Measurements from ENCODE around the gene CSF3. TPM values are rescaled to one million over a fixed set of nuclear protein-coding genes. Genes with fewer than 3 reads are reported as not detected.

The CSF3 gene
- total and polyA plus RNA-seq, 5 donors: 0.40 to 0.97 (median 0.58) TPM; not detected in 2

- H3K27ac ChIP-seq (ENCODE audit: low read length): no peak overlapping the region
- H3K4me3 ChIP-seq (ENCODE audit: low read length): no peak overlapping the region
- DNase-seq (peak; percentile 83 to 87 (median 85)), ATAC-seq (peak; percentile 45 to 83)
- H3K27me3 ChIP-seq (ENCODE audit: control insufficient read depth, insufficient read depth): no peaks in the 10 kb centered on the region
- H3K4me1 ChIP-seq (ENCODE audit: control insufficient read depth, insufficient read depth, low read length): peaks cover 1% of the 10 kb centered on the region
- no peaks in the 10 kb centered on the region for H3K9me3 ChIP-seq (ENCODE audit: control insufficient read depth, low read length)
- WGBS: 56% methylated on average over 10 of the region's 10 CpGs
- intact Hi-C loops (cut with DNase I): loop anchor here in 2 of 4 donors (10.0 kb wide), 2 partner anchors 61 to 131 kb away; no protein-coding TSS in a partner anchor
These were observed 8.5 kb downstream of the CSF3 start for GRCh38 chr17:40023590-40024292.

GRCh38 chr17:40024901-40025300, 9.7 kb downstream of the CSF3 start:
- no peaks in the 10 kb centered on the region for H3K27me3 ChIP-seq (ENCODE audit: control insufficient read depth, insufficient read depth)
- H3K4me1 ChIP-seq (ENCODE audit: control insufficient read depth, insufficient read depth, low read length): no peaks in the 10 kb centered on the region
- 94% methylated on average over 8 of the region's 8 CpGs for WGBS
- no peak overlapping the region for H3K27ac ChIP-seq (ENCODE audit: low read length)
- H3K4me3 ChIP-seq (ENCODE audit: low read length): no peak overlapping the region
- no peaks in the 10 kb centered on the region for H3K9me3 ChIP-seq (ENCODE audit: control insufficient read depth, low read length)
- no peak for ATAC-seq
- DNase-seq: peak in 1 of 3 donors; percentile 8
- intact Hi-C loops (cut with DNase I): loop anchor here in 2 of 4 donors (10.0 kb wide), 2 partner anchors 60 to 130 kb away; no protein-coding TSS in a partner anchor

GRCh38 chr17:40025559-40025958, 10.3 kb downstream of the CSF3 start:
- H3K4me1 ChIP-seq (ENCODE audit: control insufficient read depth, insufficient read depth, low read length): no peaks in the 10 kb centered on the region
- ATAC-seq (no peak), DNase-seq (no peak)
- no peaks in the 10 kb centered on the region for H3K9me3 ChIP-seq (ENCODE audit: control insufficient read depth, low read length)
- H3K27me3 ChIP-seq (ENCODE audit: control insufficient read depth, insufficient read depth): no peaks in the 10 kb centered on the region
- 93% methylated on average over 2 of the region's 2 CpGs for WGBS
- H3K4me3 ChIP-seq (ENCODE audit: low read length): no peak overlapping the region
- H3K27ac ChIP-seq (ENCODE audit: low read length): no peak overlapping the region
- intact Hi-C loops (cut with DNase I): loop anchor here in 2 of 4 donors (10.0 kb wide), 2 partner anchors 59 to 129 kb away; no protein-coding TSS in a partner anchor

GRCh38 chr17:40025991-40026815, 11.0 kb downstream of the CSF3 start:
- no peaks in the 10 kb centered on the region for H3K9me3 ChIP-seq (ENCODE audit: control insufficient read depth, low read length)
- H3K4me3 ChIP-seq (ENCODE audit: low read length): no peak overlapping the region
- no peaks in the 10 kb centered on the region for H3K4me1 ChIP-seq (ENCODE audit: control insufficient read depth, insufficient read depth, low read length)
- intact Hi-C loops (cut with DNase I): loop anchor here in 2 of 4 donors (10.0 kb wide), 2 partner anchors 59 to 129 kb away; no protein-coding TSS in a partner anchor
- H3K27ac ChIP-seq (ENCODE audit: low read length): no peak overlapping the region
- WGBS: 71% methylated on average over 22 of the region's 22 CpGs
- DNase-seq: peak in 1 of 3 donors; percentile 60
- ATAC-seq: no peak
- no peaks in the 10 kb centered on the region for H3K27me3 ChIP-seq (ENCODE audit: control insufficient read depth, insufficient read depth)

- intact Hi-C loops (cut with DNase I): loop anchor here in 2 of 4 donors (10.0 kb wide), 2 partner anchors 58 to 128 kb away; no protein-coding TSS in a partner anchor
- 32% methylated on average over 33 of the region's 33 CpGs for WGBS
- H3K4me3 ChIP-seq (ENCODE audit: low read length): no peak overlapping the region
- H3K9me3 ChIP-seq (ENCODE audit: control insufficient read depth, low read length): no peaks in the 10 kb centered on the region
- DNase-seq (peak; percentile 86 to 90 (median 90)), ATAC-seq (peak; percentile 87 to 90)
- H3K27ac ChIP-seq (ENCODE audit: low read length): no peak overlapping the region
- no peaks in the 10 kb centered on the region for H3K4me1 ChIP-seq (ENCODE audit: control insufficient read depth, insufficient read depth, low read length)
- no peaks in the 10 kb centered on the region for H3K27me3 ChIP-seq (ENCODE audit: control insufficient read depth, insufficient read depth)
These were observed 11.8 kb downstream of the CSF3 start for GRCh38 chr17:40026816-40027613.

GRCh38 chr17:40027614-40028012, 12.4 kb downstream of the CSF3 start:
- Histone ChIP-seq H3K9me3 (ENCODE audit: control insufficient read depth, low read length) (no peaks in the 10 kb centered on the region), H3K27ac (ENCODE audit: low read length) (no peak overlapping the region), H3K4me3 (ENCODE audit: low read length) (no peak overlapping the region), H3K27me3 (ENCODE audit: control insufficient read depth, insufficient read depth) (no peaks in the 10 kb centered on the region), H3K4me1 (ENCODE audit: control insufficient read depth, insufficient read depth, low read length) (no peaks in the 10 kb centered on the region)
- WGBS: 71% methylated on average over 5 of the region's 5 CpGs
- intact Hi-C loops (cut with DNase I): loop anchor here in 2 of 4 donors (10.0 kb wide), 2 partner anchors 57 to 127 kb away; no protein-coding TSS in a partner anchor
- no peak for ATAC-seq
- no peak for DNase-seq

- 88% methylated on average over 13 of the region's 13 CpGs for WGBS
- Histone ChIP-seq H3K4me3 (ENCODE audit: low read length) (no peak overlapping the region), H3K9me3 (ENCODE audit: control insufficient read depth, low read length) (no peaks in the 10 kb centered on the region), H3K4me1 (ENCODE audit: control insufficient read depth, insufficient read depth, low read length) (no peaks in the 10 kb centered on the region), H3K27ac (ENCODE audit: low read length) (no peak overlapping the region), H3K27me3 (ENCODE audit: control insufficient read depth, insufficient read depth) (no peaks in the 10 kb centered on the region)
- intact Hi-C loops (cut with DNase I): loop anchor here in 2 of 4 donors (10.0 kb wide), 2 partner anchors 56 to 126 kb away; no protein-coding TSS in a partner anchor
- ATAC-seq (no peak), DNase-seq (peak in 1 of 3 donors; percentile 22)
These were observed 13.4 kb downstream of the CSF3 start for GRCh38 chr17:40028595-40028994.

GRCh38 chr17:40031706-40032105, 16.5 kb downstream of the CSF3 start:
- H3K27ac ChIP-seq (ENCODE audit: low read length): no peak overlapping the region

GRCh38 chr17:40032322-40033320, 17.4 kb downstream of the CSF3 start:
- 88% methylated on average over 23 of the region's 23 CpGs for WGBS
- Histone ChIP-seq H3K9me3 (ENCODE audit: control insufficient read depth, low read length) (no peaks in the 10 kb centered on the region), H3K27ac (ENCODE audit: low read length) (no peak overlapping the region), H3K27me3 (ENCODE audit: control insufficient read depth, insufficient read depth) (no peaks in the 10 kb centered on the region), H3K4me3 (ENCODE audit: low read length) (no peak overlapping the region), H3K4me1 (ENCODE audit: control insufficient read depth, insufficient read depth, low read length) (no peaks in the 10 kb centered on the region)
- DNase-seq: peak in 1 of 3 donors; percentile 65
- intact Hi-C loops (cut with DNase I): loop anchor here in 1 of 4 donors (10.0 kb wide), 1 partner anchor 252 kb away; the partner anchor contains the start of gene CDC6
- ATAC-seq: peak in 1 of 2 donors; percentile 35

More at GRCh38 chr17:40031706-40032105, 16.5 kb downstream of the CSF3 start:
- Histone ChIP-seq H3K27me3 (ENCODE audit: control insufficient read depth, insufficient read depth) (no peaks in the 10 kb centered on the region), H3K9me3 (ENCODE audit: control insufficient read depth, low read length) (no peaks in the 10 kb centered on the region), H3K4me1 (ENCODE audit: control insufficient read depth, insufficient read depth, low read length) (no peaks in the 10 kb centered on the region), H3K4me3 (ENCODE audit: low read length) (no peak overlapping the region)
- 92% methylated on average over 11 of the region's 11 CpGs for WGBS
- no peak for ATAC-seq
- intact Hi-C loops (cut with DNase I): loop anchor here in 1 of 4 donors (10.0 kb wide), 1 partner anchor 253 kb away; the partner anchor contains the start of gene CDC6
- peak in 2 of 3 donors; percentile 8 to 19 for DNase-seq
